MM.1S (cell line): ENCODE results near the gene TSC22D4.
"Not testable (repeated sequence)": the region's sequence is repeated elsewhere in the genome, so short reads cannot be mapped to it uniquely, and the experiment has no call there.

Experiments
- DNase-seq: peaks from one replicate; pipeline ENCODE4 v3.0.0-alpha.2; 2015
- H2AFZ ChIP-seq: fragments of 300-600 bp; sonication (generic); 2 replicates; pipeline ENCODE4 v1.6.0; 2016; ENCODE audit warnings: antibody characterized with exemption, low read length
- H3F3A ChIP-seq: fragments of 300-600 bp; sonication (generic); 2 replicates; pipeline ENCODE4 v1.6.1; 2016; ENCODE audit warnings: mild to moderate bottlenecking, antibody characterized with exemption, low read length, moderate library complexity, mixed read lengths; ENCODE audit not compliant: insufficient read depth
- H3K27ac ChIP-seq: fragments of 300-600 bp; sonication (generic); 2 replicates; pipeline ENCODE4 v1.5.1; 2016; ENCODE audit warnings: mild to moderate bottlenecking, low read length
- H3K27me3 ChIP-seq: fragments of 300-600 bp; sonication (generic); replicated peaks from 2 replicates; pipeline ENCODE4 v1.6.0; 2016; ENCODE audit warnings: low read length; ENCODE audit not compliant: insufficient read depth
- H3K36me3 ChIP-seq: fragments of 300-600 bp; sonication (generic); replicated peaks from 2 replicates; pipeline ENCODE4 v1.6.1; 2016; ENCODE audit warnings: mild to moderate bottlenecking, low read length, mixed read lengths; ENCODE audit not compliant: insufficient read depth
- H3K4me1 ChIP-seq: fragments of 300-600 bp; sonication (generic); 2 replicates; pipeline ENCODE4 v1.6.1; 2016; ENCODE audit warnings: low read length, mixed read lengths
- H3K4me2 ChIP-seq: fragments of 300-600 bp; sonication (generic); 2 replicates; pipeline ENCODE4 v1.6.0; 2016; ENCODE audit warnings: low read depth, low read length
- H3K4me3 ChIP-seq: fragments of 300-600 bp; sonication (generic); 2 replicates; pipeline ENCODE4 v1.5.1; 2016; ENCODE audit warnings: low read length, mixed read lengths
- H3K79me2 ChIP-seq: fragments of 300-600 bp; sonication (generic); 2 replicates; pipeline ENCODE4 v1.6.1; 2016; ENCODE audit warnings: mixed run types, low read length, mixed read lengths
- H3K9ac ChIP-seq: fragments of 300-600 bp; sonication (generic); 2 replicates; pipeline ENCODE4 v1.6.1; 2016; ENCODE audit warnings: low read length, mixed read lengths
- H3K9me2 ChIP-seq: fragments of 300-600 bp; sonication (generic); replicated peaks from 2 replicates; pipeline ENCODE4 v1.6.1; 2016; ENCODE audit warnings: mild to moderate bottlenecking, low read length, mixed read lengths; ENCODE audit not compliant: insufficient read depth
- H3K9me3 ChIP-seq: fragments of 300-600 bp; sonication (generic); replicated peaks from 2 replicates; pipeline ENCODE4 v1.6.1; 2016; ENCODE audit warnings: mild to moderate bottlenecking, low read length, mixed read lengths; ENCODE audit not compliant: insufficient read depth
- H4K20me1 ChIP-seq: fragments of 300-600 bp; sonication (generic); 2 replicates; pipeline ENCODE4 v1.6.1; 2016; ENCODE audit warnings: mild to moderate bottlenecking, low read length, moderate library complexity, mixed read lengths; ENCODE audit not compliant: insufficient read depth
- CTCF ChIP-seq: fragments of 300-600 bp; sonication (generic); IDR thresholded peaks from 2 replicates; pipeline ENCODE4 v1.5.1; 2016; ENCODE audit warnings: antibody characterized with exemption, low read length, mixed read lengths
- EZH2 ChIP-seq: fragments of 300-600 bp; sonication (generic); optimal IDR thresholded peaks from 2 replicates; pipeline ENCODE3; 2017; ENCODE audit warnings: low read depth, mild to moderate bottlenecking, antibody characterized with exemption, low read length, mixed read lengths
- EZH2phosphoT487 ChIP-seq: fragments of 300-600 bp; sonication (generic); IDR thresholded peaks from 2 replicates; pipeline ENCODE4 v1.6.1; 2018; ENCODE audit warnings: antibody characterized with exemption, low read length

The TSC22D4 gene

GRCh38 chr7:100457033-100457432 lies 22.0 kb downstream of the TSC22D4 start:
- Histone ChIP-seq H2AFZ (no peak overlapping the region), H3F3A (no peaks in the 10 kb centered on the region), H3K27me3 (no peaks in the 10 kb centered on the region), H4K20me1 (no peaks in the 10 kb centered on the region), H3K9me3 (no peaks in the 10 kb centered on the region), H3K4me3 (no peak overlapping the region), H3K9me2 (no peaks in the 10 kb centered on the region), H3K4me2 (no peak overlapping the region), H3K27ac (no peak overlapping the region), H3K9ac (no peak overlapping the region), H3K4me1 (no peaks in the 10 kb centered on the region), H3K36me3 (no peaks in the 10 kb centered on the region), H3K79me2 (no peaks in the 10 kb centered on the region)
- DNase-seq = no peak
- TF ChIP-seq EZH2phosphoT487 (no peak), EZH2 (no peak), CTCF (no peak)

DNA sequence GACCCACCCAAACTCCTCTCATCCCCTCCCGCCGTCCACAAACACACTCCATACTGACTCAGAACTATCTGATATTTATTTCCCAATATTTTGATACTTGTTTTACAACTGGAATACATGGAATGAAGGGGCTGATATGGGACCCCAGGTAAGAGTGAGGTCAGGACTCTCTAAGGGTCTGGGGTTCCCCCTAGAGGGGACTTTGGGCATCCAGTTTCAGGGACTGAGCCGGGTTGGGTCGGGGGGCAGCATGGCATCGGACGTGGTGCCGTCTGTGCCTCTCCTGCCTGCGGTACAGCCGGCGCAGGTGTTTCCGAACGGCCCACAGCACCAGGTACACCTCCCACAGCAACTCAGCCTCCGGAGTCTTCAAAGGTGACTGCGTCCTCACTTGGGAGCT lies 22.5 kb downstream of the TSC22D4 start:
- Histone ChIP-seq H2AFZ (no peak overlapping the region), H3K36me3 (no peaks in the 10 kb centered on the region)

GRCh38 chr7:100455206-100455605 lies 23.8 kb downstream of the TSC22D4 start:
- Histone ChIP-seq H3K79me2 (no peaks in the 10 kb centered on the region), H3K4me1 (no peaks in the 10 kb centered on the region), H3K9me2 (no peaks in the 10 kb centered on the region), H3F3A (no peaks in the 10 kb centered on the region), H3K27me3 (no peaks in the 10 kb centered on the region), H3K27ac (no peak overlapping the region), H2AFZ (no peak overlapping the region), H4K20me1 (no peaks in the 10 kb centered on the region), H3K36me3 (no peaks in the 10 kb centered on the region), H3K4me2 (no peak overlapping the region), H3K9ac (no peak overlapping the region), H3K4me3 (no peak overlapping the region), H3K9me3 (no peaks in the 10 kb centered on the region)
- no peak for TF ChIP-seq EZH2
- no peak for TF ChIP-seq CTCF
- no peak for TF ChIP-seq EZH2phosphoT487
- DNase-seq = no peak

More for the DNA sequence above, 22.5 kb downstream of the TSC22D4 start:
- Histone ChIP-seq H3K4me1 (no peaks in the 10 kb centered on the region), H3K27ac (no peak overlapping the region), H3K9ac (no peak overlapping the region), H3K27me3 (no peaks in the 10 kb centered on the region), H3K9me3 (no peaks in the 10 kb centered on the region), H3K4me2 (no peak overlapping the region), H3F3A (no peaks in the 10 kb centered on the region), H3K9me2 (no peaks in the 10 kb centered on the region), H4K20me1 (no peaks in the 10 kb centered on the region), H3K4me3 (no peak overlapping the region), H3K79me2 (no peaks in the 10 kb centered on the region)
- no peak for DNase-seq
- no peak for TF ChIP-seq EZH2

DNA sequence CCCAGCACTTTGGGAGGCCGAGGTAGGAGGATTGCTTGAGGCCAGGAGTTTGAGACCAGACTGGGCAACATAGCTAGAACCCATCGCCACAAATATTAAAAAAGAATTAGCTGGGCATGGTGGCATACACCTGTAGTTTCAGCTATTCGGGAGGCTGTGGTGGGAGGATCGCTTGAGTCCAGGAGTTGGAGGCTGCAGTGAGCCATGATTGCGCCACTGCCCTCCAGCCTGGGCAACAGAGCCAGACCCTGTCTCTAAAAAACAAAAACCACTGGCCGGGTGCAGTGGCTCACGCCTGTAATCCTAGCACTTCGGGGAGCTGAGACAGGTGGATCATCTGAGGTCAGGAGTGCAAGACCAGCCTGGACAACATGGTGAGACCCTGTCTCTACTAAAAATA lies 25.2 kb downstream of the TSC22D4 start:
- not testable (repeated sequence) for H3K9me3 ChIP-seq, H4K20me1 ChIP-seq, H3K4me1 ChIP-seq, H3K4me2 ChIP-seq, H3K9ac ChIP-seq, H3K9me2 ChIP-seq, DNase-seq, H3K27ac ChIP-seq, H3K4me3 ChIP-seq, H3F3A ChIP-seq, H2AFZ ChIP-seq, H3K79me2 ChIP-seq, H3K27me3 ChIP-seq, H3K36me3 ChIP-seq
